CD4-positive, alpha-beta T cell treated with Interleukin-1 beta for 1 hour (primary cell): ENCODE results near the gene DOK6.
"Not testable (repeated sequence)": the region's sequence is repeated elsewhere in the genome, so short reads cannot be mapped to it uniquely, and the experiment has no call there.

Experiments
- DNase-seq, 2 donors: peaks; one replicate each; pipeline ENCODE4 v3.0.0-alpha.2; 2020 to 2022

The DOK6 gene

DNA sequence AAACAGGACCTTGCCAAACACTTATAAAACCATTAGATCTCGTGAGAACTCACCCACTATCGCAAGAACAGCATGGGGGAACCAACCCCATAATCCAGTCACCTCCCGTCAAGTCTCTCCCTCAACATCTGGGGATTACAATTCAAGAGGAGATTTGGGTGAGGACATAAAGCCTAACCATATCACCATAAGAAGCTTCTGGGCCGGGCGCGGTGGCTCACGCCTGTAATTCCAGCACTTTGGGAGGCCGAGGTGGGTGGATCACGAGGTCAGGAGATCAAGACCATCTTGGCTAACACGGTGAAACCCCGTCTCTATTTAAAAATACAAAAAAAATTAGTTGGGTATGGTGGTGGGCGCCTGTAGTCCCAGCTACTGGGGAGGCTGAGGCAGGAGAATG, 434.3 kb downstream of the DOK6 start:
- not testable (repeated sequence) for DNase-seq

DNA sequence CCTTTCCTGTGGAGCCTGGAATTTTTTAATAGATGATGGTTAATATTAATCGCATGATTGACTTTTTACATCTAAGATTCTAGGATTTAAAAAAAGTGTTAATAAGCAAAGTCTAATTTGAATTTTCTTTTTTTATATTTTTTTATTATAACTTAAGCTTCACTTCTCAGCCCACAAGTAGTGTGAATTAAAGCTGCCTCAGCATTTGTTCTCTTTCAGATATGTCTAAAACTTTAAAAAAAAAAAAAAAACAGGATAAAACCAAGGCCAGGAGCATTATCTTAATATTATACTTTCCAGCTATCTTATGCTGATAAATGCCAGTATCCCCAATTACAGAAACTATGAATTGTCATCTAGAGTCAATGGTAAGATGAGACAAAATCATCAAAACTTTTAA, 437.3 kb downstream of the DOK6 start:
- DNase-seq: no peak

DNA sequence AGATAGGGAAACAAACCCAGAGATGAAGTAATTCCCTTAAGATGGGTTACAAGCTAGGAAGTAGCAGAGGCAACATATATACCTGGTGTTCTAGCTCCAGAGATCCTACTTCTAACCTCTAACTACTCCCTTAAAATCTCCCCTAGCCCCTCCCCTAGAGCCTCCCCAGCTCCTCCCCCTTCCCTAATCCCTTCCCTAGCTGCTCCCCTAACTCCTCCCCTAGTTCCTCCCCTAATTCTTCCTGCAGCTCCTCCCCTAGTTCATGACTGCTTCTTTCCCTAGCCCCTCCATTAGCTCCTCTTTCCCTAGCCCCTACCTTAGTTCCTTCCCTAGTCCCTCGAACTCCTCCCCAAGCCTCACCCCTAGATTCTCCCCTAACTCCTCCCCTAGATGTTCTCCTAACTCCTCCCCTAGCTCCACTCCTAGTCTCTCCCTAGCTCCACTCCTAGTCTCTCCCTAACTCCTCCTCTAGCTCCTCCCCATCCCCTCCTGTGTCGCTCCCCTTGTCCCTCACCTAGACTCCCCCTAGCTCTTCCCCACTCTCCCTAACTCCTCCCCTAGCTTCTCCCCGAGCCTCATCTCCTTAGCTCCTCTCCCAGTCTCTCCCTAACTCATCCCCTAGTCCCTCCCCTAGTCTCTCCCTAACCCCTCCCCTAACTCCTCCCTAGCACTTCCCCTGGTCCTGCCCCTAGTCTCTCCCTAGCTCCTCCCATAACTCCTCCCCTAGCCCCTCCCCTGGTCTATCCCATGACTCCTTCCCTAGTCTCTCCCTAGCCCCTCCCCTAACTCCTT, 438.1 kb downstream of the DOK6 start:
- DNase-seq: no peak

DNA sequence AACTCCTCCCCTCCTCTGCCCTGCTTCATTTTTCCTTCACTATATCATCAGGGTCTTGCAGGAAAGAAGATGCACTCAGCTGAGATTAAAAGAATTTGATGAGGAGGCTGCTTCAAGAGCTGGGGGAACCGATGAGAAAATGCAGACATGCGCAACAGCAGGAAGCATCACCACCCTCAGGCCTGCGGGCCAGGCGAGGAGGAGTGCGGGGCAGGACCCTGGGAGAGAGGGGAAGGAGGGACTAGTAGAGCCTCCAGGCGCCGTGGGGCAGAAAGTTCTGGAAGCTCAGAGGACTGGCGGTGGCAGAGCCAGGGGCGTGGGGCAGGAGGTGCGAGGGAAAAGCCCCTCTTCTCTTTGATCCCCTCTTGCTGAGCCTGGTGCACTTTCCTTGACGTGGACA, 438.8 kb downstream of the DOK6 start:
- DNase-seq: no peak

DNA sequence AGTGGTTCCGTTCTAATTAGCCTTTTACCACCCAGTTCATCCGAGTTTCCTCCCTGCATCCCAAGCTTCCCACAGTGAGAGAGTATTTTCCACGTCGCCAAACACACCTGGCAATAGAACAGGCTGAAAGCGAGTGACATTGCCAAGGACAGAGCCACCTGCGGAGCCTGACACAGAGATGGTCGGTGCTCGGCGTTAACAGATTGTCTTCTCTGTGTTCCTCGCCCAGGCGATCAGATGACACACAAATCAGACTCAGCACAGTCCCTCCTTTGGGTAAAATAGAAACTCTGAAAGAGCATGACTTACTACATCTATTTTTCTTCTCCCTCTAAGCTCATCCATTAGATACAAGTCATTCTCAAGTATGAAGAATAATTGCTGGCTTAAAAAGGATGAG, 439.3 kb downstream of the DOK6 start:
- DNase-seq: no peak

DNA sequence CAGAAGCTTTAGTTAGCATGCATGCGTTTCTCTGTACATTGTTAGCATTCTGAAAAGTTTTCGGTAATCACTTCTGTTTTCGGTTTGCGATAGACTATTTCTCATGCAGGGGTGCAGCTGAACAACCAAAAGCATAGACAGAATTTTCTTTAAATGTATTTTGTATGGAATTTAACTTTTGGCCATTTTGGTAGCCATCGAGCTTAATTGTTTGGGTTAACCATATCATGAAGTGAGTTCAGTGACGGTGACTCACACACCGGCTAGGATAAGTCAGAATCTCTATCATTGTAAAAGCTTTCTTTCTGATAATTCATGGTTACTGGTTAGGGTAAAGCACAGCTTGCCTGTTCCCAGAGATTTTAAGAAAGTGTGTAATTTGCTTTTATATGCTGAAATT, 439.8 kb downstream of the DOK6 start:
- no peak for DNase-seq

DNA sequence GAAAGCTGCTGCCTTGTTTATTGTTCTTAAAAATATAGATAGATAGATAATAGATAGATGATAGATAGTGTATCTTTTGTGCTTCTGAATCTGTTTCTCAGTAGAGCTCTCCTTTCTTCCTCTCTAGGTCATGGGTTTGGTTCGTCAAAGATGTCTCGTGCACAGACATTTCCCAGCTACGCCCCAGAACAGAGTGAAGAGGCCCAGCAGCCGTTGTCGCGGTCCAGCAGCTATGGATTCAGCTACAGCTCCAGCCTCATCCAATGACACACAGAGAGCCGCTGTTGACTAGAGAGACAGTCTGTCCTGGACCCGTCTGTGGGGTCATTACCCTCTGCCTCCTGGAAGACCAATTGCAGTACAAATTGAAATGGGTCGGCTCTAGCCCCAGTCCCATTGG, 440.4 kb downstream of the DOK6 start:
- DNase-seq: no peak

DNA sequence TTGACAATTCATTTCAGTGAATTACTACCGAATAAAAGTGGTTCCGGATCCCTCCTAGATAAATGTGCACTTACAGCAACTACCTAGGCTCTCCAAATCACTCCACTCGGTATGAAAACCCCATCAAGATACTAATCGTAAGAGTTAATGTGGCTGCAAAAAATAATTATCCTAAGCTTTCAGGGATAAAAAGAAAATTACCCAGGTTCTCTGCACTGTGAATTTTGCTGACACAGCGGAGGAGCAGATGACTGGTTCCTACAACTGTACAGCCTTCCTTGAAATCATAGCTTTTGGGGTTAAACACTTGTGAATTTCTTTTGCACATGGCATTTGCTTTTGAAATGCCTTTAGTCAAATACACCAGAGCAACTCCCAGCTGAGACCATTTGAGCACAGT, 442.3 kb downstream of the DOK6 start:
- no peak for DNase-seq

DNA sequence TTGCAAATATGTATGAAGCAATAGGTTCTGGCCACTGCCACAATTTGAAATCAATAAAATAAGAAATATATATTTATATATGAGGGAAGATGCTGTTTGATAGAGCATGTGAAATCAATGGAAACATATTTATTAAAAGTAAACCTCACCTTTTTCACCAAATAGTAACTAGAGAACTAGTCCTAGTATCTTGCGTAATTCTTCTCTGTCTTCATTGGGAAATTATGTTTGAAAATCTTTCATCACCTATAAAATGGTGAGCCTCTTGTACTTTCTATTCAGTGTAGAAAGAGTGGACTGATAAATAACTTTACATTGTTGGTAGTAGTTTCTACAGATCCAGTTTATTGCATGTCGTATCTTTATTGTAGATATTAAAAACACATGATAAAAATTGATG, 444.0 kb downstream of the DOK6 start:
- DNase-seq: no peak

DNA sequence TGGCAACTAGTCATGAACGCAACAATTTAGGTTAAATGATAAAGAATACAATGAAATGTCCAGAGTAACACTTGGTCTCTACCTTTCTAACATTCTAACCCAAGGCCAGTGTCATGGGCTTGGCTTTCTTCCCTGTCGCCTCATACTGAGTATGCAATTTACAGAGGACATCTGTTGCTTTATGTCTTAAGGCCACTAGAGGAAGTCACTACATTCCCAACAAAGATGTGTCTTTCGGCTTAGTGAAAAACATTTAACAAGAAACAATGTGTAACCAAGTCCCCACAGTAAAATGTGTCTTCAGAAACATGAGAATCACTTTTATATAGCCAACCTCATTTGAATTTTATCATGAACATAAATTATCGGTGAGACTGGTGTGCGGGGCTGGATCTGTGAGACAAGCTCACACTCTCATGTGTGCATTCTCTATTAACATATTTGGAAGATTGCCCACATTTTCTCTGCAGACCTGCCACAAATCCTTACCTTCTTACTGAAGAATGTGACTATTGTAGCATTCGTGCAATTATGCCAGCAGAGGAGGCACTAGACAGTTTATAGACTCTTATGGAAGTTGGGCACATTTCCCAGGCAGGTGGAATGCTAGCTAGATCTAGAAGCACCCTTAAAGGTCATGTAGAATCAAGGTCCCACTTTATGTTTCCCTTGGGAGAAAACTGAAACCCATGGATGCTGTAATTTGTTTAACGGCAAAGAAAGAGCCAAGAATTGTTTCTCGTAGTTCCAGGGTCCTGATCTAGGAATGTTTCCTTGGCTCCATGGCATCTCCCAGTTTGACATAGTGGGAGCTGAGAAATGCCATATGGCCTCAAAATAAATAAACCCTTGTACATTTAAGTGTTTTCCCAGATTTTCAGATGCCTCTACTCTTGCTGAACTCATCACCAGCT, 445.2 kb downstream of the DOK6 start:
- no peak for DNase-seq

DNA sequence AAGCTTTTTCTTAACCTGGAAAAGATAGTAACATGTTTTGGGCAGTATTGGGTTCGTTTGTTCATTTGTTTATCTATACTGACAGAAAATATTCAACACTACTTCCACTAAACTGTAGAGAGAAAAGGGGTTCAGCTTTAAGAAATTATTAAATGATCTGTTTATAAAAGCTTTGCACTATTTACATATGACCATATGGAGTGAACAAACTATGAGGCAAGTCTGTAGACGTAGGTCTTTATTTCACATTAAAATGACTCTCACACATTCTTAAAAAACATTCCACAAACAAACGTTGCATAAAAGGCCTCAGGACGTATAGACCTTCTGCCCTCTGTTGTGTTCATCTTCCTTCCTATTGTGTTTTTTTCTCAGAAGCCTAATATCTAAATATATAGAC, 452.4 kb downstream of the DOK6 start:
- DNase-seq: no peak

DNA sequence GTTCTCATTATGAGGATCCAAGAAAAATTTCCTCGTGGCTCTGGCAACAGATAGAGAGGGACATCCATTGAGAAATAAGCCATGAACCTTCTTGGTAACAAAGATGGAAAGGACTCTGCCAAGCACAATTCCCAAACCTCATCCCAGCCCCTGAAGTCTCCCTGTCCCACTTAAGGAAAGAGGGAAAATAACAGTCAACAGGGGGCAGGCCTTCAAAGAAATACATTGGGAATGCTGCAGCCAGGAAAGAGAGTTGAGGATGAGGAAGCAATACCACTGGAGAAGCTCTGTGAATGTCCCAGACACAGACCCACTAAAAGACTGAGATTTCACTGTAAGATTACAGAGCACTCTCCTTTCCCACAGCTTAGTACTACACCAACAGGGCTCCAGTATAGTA, 453.8 kb downstream of the DOK6 start:
- DNase-seq: no peak

DNA sequence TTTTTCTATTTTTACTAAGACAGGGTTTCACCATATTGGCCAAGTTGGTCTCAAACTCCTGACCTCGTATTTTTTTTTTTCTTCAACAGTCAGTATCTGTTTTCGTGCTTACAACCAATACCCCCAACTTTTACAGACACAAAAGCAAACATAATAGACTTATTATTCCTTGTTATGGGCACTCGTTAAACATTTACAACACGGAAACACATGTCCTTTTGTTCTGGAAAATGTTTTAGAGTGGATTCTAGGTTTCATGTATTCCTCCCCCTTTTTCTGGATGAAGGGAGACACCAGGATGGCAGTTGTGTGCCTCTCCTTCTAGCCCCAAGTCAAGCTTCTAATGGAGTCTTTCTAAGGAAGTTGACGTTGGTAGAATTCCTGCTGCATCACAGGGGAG, 458.2 kb downstream of the DOK6 start:
- DNase-seq: no peak

DNA sequence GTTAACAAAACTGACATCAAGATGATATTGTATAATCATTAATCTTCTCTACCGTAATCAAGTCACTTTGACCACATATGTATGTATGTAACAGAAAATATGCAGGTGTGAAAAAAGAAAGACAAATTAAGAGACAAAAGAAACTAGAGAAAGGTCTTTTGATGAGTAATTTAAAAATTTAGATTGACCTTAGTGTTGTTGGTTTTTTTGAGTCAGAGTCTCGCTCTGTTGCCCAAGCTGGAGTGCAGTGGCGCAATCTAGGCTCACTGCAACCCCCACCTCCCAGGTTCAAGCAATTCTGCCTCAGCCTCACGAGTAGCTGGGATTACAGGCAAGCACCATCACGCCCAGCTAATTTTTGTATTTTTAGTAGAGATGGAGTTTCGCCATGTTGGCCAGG, 464.1 kb downstream of the DOK6 start:
- not testable (repeated sequence) for DNase-seq

DNA sequence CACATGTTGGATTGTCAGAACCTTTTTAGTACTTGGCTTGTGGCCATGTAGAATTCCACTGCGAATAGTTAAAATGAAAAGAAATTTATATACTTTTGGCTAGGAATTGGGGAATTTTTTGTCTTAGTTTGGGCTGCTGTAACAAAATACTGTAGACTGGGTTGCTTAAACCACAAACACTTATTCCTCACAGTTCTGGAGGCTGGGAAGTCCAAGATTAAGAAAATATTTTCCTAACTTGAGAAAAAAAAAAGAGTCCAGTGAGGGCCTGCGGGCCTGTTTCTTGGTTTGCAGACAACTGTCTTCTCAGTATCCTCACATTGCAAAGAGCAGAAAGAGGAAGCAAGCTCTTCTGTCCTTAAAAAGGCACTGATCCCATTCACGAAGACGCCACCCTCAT, 465.1 kb downstream of the DOK6 start:
- no peak for DNase-seq

DNA sequence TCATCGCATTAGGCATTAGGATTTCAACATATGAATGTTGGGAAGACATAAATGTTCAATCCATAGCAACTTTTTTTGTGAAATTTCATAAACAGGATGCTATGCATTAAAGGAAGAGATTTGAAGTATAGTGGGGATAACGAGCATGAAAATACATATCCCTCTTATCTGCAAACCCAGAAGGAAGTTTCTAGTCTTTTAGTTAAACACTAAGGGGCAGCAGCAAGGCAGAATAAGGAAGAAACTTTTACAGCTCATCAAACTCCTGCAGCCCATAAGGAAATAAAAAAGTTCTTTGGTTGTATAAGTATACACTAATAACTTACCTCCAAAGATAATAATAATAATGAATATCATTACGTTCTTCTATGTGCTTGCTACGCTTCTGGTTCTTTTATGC, 465.5 kb downstream of the DOK6 start:
- DNase-seq: no peak

DNA sequence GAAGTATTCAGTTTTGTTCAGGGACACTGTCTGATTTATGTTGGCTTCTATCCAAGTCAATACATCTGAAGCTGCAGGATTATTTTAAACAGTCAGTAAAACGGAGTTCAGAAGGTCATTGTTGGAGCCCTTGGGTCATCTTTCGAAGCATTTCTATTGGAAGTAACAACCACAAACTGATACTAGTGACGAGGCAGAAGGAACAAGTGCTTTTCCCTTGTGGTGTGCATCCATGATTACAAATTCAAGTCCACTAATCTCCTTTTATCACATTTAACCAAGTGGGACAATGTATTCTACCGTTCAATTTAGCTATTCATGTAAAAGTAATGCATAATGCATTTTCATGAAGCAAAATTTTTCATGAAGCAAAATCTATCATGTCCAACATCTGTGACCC, 470.0 kb downstream of the DOK6 start:
- no peak for DNase-seq

DNA sequence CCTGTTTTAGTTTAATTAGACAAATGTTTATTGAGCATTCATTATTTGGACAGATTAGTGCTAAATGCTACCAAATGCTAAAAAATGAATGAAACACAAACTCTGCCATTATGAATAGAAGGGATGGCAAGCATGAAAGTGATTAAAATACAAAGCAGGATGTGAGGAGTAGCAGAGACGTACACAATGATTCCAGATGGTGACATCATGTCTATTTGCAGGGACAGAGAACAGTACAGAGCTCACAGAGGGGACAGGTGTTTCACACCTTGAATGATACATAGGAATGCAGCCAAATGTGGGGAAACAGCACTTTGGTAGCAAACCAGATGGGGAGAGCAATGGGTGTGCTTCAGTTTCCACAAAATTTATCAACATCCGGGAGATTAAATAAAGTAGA, 470.7 kb downstream of the DOK6 start:
- DNase-seq: no peak

DNA sequence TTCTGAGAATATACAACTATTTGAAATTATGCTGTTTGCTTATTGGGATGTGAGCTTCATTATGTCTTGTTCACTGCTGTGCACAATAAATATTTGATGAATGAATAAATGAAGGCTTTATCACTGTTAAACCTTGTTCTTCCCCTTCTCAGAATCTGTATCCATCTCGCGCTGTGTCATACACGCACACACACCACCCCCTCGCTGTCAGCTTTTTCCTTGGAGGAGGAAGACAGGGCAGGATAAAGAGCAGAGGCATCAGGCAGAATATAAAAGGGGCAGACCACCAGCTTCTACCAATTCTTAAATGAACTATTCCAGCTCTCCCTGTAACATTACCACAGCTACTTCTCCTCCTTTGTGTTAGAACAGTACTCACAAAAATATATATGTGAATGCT, 472.0 kb downstream of the DOK6 start:
- no peak for DNase-seq

DNA sequence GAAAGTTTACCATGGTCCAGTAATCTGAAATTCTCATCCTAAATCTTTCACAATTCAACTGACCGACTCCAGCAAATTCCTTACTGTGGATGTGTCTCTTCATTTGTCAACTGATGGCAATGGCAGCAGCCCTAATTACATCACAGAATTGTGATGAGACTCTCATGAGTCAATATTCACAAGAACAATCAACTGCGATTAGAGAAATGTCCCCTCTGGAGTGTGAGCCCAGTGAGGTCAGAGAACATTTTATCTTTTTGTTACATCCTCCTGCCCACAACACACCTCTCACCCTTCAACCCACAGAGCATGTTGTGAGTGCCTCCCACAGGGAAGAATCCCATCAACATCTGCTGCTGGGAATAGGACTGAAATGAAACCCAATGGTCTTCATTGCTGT, 473.4 kb downstream of the DOK6 start:
- DNase-seq: no peak

DNA sequence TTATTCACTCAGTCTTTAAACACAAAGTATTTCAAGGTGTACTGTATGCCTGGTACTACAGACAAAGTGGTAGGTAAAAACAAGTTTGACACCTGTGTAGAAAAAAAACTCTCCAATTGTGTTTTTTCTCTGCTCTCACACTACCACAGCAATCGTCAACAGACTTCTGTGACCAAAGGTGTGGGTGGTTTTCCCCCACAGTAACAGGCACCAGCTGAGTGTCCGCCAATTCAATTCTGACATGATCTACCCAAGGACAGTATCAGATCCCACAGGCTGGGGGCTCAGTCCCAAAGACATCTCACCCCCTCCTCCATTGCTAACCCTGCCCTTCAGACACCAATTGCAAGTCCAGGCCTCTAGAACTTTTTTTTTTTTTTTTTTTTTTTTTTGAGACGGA, 475.8 kb downstream of the DOK6 start:
- DNase-seq: no peak

DNA sequence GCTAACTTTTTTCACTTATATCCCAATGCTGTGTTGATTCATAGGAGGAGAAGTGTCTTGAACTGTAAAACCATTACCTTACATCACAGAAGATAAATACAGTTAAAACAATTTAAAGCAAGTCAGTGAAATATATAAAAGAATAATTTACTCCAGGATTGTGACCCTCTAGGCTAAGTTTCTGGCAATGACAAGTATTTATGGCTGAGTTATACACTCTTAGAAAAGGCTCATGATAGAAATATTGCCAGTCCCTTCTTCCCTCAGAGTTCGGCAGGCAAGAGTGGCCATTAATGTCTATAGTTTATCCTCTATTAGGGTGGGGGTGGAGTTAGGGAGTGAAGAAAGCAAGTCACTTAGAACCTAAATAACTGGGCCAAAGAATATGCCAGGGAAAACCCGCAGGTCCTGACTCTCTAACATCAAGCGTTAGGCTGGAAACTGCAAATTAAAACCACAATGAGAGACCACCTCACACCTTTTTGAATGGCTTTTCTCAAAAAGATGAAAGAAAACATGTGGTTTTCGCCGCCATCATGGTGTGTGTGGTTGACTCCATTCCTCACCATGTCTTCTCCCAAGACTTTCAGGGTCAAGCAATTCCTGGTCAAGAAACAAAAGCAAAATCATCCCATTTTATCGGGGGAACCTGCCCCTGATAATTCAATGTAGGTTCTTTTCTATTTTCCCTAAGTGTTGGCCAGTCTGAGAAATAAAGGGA, 477.7 kb downstream of the DOK6 start:
- DNase-seq: no peak

DNA sequence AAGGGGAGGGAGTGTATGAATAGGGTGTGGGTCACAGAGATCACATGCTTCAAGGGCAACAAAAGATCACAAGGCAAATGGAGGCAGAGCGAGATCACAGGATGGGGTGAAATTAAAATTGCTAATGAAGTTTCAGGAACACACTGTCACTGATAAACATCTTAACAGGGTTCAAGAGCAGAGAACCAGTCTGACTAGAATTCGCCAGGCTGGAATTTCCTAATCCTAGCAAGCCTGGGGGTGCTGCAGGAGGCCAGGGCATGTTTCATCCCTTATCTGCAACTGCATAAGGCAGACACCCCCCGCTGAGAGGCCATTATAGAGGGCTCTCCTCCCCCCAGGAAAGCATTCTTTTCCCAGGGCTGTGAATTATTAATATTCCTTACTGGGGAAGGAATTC, 478.4 kb downstream of the DOK6 start:
- DNase-seq: not testable (repeated sequence)

DNA sequence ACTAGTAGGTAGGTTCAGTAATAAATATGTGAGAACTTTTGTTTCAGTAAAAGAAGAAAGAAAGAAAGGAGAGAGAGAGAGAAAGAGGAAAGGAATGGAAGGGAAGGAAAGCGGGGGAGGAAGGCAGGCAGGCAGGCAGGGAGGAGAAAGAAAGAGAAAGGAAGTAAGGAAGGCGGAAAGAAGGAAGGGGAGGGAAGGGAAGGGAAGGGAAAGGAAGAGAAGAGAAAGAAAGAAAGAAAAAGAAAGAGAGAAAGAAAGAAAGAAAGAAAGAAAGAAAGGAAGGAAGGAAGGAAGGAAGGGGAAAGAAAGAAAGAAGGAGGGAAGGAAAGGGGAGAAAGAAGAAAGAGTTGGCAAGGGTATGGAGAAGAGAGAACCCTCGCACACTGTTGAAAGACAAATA, 479.4 kb downstream of the DOK6 start:
- DNase-seq: no peak
